PC-9 (cell line): Measurements from ENCODE around the gene TENT5C.

ENCODE experiments used
- EZH2 ChIP-seq: fragments of 200-600 bp; sonication (generic); IDR thresholded peaks from 2 replicates; pipeline ENCODE4 v1.8.0; 2017; ENCODE audit warnings: antibody characterized with exemption, low read depth
- TF ChIP-seq, protein P1 (sequence below): fragments of 200-600 bp; sonication (generic); conservative IDR thresholded peaks from 2 replicates; pipeline ENCODE4 v1.6.1; 2017; ENCODE audit warnings: mixed run types, antibody characterized with exemption, mild to moderate bottlenecking, moderate library complexity

GRCh38 chr1:117609471-117609911 is 3.6 kb downstream of the TENT5C start:
- no peak for TF ChIP-seq EZH2
- TF ChIP-seq, protein P1, sequence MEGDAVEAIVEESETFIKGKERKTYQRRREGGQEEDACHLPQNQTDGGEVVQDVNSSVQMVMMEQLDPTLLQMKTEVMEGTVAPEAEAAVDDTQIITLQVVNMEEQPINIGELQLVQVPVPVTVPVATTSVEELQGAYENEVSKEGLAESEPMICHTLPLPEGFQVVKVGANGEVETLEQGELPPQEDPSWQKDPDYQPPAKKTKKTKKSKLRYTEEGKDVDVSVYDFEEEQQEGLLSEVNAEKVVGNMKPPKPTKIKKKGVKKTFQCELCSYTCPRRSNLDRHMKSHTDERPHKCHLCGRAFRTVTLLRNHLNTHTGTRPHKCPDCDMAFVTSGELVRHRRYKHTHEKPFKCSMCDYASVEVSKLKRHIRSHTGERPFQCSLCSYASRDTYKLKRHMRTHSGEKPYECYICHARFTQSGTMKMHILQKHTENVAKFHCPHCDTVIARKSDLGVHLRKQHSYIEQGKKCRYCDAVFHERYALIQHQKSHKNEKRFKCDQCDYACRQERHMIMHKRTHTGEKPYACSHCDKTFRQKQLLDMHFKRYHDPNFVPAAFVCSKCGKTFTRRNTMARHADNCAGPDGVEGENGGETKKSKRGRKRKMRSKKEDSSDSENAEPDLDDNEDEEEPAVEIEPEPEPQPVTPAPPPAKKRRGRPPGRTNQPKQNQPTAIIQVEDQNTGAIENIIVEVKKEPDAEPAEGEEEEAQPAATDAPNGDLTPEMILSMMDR: no peak
